NOMO-1 treated with DMSO at 0.1 percent for 48 hours (cell line): ENCODE measurements around the gene HOXA2.

Experiments used
- DNase-seq: peaks from one replicate; lab custom pipeline; 2025; ENCODE audit not compliant: unreplicated experiment; lab: John Stamatoyannopoulos, UW

The HOXA2 gene

GRCh38 chr7:27112955-27113949, 10.8 kb upstream of the HOXA2 start:
- DNase-seq, result no peak

GRCh38 chr7:27112361-27112760, 9.9 kb upstream of the HOXA2 start:
- DNase-seq, result no peak

- no peak for DNase-seq
Observed at GRCh38 chr7:27111751-27112277, 9.3 kb upstream of the HOXA2 start.

- no peak for DNase-seq
Observed at GRCh38 chr7:27111042-27111750, 8.7 kb upstream of the HOXA2 start.

GRCh38 chr7:27110186-27111031, 7.9 kb upstream of the HOXA2 start:
- DNase-seq, result no peak

- DNase-seq, result no peak
Observed at GRCh38 chr7:27109466-27110185, 7.1 kb upstream of the HOXA2 start.

GRCh38 chr7:27108390-27109127, 6.1 kb upstream of the HOXA2 start:
- no peak for DNase-seq

GRCh38 chr7:27107391-27108381, 5.2 kb upstream of the HOXA2 start:
- DNase-seq, result no peak

GRCh38 chr7:27106901-27107240, 4.4 kb upstream of the HOXA2 start:
- DNase-seq, result no peak

- DNase-seq, result no peak
Observed at GRCh38 chr7:27106181-27106900, 3.9 kb upstream of the HOXA2 start.

GRCh38 chr7:27105301-27106031, 3.0 kb upstream of the HOXA2 start:
- no peak for DNase-seq

GRCh38 chr7:27104341-27105058, 2.0 kb upstream of the HOXA2 start:
- DNase-seq, result no peak

GRCh38 chr7:27103489-27104226, 1.2 kb upstream of the HOXA2 start:
- DNase-seq, result no peak

- no peak for DNase-seq
Observed at GRCh38 chr7:27101957-27102580, 414 bp downstream of the HOXA2 start.

GRCh38 chr7:27101171-27101956, 1.1 kb downstream of the HOXA2 start:
- DNase-seq, result no peak
